Breast epithelium (tissue), 3 donors: ENCODE results near the gene MAP3K15.

Source experiments
- POLR2A ChIP-seq: fragments of 450-650 bp; IDR thresholded peaks from one replicate; pipeline ENCODE4 v1.6.1; 2016; ENCODE audit warnings: antibody characterized with exemption, mild to moderate bottlenecking, moderate library complexity
- POLR2AphosphoS5 ChIP-seq, 3 donors: sonication (generic); formaldehyde crosslinking; IDR thresholded peaks; one replicate each; pipeline ENCODE4 v1.6.1; 2017; ENCODE audit warnings: antibody characterized with exemption in 3 of 3
- TF ChIP-seq, protein P1 (sequence below), 3 donors: fragments of 450-650 bp; IDR thresholded peaks; one replicate each; pipeline ENCODE4 v1.5.1; 2016 to 2017; ENCODE audit warnings: antibody characterized with exemption in 3 of 3, mild to moderate bottlenecking in 3 of 3, moderate library complexity in 3 of 3

DNA sequence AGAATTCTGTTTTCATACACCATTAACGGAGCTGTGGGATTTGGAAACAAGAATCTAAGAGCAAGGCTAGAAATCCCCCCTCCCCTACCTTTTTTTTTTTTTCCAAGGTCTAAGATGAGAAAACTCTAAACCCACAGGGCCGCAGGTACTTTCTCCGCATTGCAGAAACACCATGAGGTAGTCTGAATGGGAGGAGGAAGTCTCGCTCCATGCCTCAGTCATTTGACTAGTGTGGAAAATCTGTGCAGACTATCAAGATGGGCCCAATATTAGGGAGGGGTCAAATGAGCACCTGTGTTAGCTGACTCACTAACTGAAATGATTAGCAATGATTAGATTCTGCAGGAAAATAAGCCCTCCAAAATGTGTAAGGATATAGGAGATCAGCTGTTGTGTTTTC lies 40.9 kb upstream of the MAP3K15 start:
- TF ChIP-seq, protein P1, sequence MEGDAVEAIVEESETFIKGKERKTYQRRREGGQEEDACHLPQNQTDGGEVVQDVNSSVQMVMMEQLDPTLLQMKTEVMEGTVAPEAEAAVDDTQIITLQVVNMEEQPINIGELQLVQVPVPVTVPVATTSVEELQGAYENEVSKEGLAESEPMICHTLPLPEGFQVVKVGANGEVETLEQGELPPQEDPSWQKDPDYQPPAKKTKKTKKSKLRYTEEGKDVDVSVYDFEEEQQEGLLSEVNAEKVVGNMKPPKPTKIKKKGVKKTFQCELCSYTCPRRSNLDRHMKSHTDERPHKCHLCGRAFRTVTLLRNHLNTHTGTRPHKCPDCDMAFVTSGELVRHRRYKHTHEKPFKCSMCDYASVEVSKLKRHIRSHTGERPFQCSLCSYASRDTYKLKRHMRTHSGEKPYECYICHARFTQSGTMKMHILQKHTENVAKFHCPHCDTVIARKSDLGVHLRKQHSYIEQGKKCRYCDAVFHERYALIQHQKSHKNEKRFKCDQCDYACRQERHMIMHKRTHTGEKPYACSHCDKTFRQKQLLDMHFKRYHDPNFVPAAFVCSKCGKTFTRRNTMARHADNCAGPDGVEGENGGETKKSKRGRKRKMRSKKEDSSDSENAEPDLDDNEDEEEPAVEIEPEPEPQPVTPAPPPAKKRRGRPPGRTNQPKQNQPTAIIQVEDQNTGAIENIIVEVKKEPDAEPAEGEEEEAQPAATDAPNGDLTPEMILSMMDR (IDR thresholded peaks at IDR 0.05): no peak
- TF ChIP-seq POLR2A: no peak
- TF ChIP-seq POLR2AphosphoS5 (IDR thresholded peaks at IDR 0.05): no peak
